Regular cardiac myocyte (primary cell): Measurements from ENCODE around the gene WFS1. TPM values are rescaled to one million over a fixed set of nuclear protein-coding genes. Genes with fewer than 3 reads are reported as not detected.

Experiments
- total RNA-seq: library from RNA; depleted of rRNA; stranded (reverse); fragments of >200 nt; gene quantifications from 2 replicates; pipeline ENCODE4 v1.2.3, GENCODE V29; 2014

The WFS1 gene, protein sequence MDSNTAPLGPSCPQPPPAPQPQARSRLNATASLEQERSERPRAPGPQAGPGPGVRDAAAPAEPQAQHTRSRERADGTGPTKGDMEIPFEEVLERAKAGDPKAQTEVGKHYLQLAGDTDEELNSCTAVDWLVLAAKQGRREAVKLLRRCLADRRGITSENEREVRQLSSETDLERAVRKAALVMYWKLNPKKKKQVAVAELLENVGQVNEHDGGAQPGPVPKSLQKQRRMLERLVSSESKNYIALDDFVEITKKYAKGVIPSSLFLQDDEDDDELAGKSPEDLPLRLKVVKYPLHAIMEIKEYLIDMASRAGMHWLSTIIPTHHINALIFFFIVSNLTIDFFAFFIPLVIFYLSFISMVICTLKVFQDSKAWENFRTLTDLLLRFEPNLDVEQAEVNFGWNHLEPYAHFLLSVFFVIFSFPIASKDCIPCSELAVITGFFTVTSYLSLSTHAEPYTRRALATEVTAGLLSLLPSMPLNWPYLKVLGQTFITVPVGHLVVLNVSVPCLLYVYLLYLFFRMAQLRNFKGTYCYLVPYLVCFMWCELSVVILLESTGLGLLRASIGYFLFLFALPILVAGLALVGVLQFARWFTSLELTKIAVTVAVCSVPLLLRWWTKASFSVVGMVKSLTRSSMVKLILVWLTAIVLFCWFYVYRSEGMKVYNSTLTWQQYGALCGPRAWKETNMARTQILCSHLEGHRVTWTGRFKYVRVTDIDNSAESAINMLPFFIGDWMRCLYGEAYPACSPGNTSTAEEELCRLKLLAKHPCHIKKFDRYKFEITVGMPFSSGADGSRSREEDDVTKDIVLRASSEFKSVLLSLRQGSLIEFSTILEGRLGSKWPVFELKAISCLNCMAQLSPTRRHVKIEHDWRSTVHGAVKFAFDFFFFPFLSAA
- 15.1 and 23.1 TPM in 2 replicates for total RNA-seq

DNA sequence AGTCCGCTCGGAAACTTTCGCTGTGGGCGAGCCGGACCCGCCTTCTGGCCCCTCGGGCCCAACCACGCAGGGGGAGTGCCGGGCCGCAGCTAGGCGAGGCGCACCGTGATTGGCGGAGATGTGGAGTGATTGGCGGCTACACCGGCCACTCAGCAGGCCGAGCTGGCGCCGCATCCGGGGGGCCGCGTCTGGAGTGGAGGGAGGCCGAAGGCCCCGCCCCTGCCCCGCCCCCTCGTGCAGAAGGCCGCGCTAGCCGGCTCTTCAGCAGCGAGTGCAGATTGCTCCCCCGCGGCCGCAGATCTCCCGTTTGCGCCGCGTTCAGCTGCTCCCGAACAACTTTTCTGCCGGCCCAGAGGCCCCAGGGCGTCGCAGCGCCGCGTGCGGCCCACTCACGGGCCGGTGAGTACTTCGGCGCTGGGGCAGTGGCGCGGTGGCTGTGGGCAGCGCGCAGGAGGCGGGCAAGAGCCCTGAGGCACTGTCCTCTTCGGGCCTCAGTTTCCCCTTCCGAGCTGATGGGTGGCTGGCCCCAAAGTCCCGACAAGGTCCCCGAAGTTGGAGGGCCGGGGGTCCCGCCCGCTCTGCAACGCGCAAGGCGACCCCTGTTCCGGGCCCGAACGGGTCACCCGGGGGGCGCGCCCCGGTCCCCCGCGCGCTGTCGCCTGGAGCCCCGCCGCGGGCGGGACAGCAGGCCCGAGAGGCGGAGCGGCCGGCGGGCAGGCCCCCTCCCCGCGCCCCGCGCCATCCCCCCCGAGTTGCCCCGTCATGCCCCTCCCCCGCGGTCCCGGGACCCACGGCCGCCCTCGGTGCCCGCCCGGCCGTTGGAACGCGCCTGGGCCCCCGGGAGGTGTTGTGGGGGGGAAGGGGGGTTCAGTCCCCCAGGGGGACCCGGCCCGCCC is at the start of gene WFS1:
TSS of gene WFS1 (plus strand) at position 235 of the 896 bp plus-strand sequence. CDS start 7,606 bp downstream, outside the sequence.

Other genes starting within 250 kb of the WFS1 start
- gene JAKMIP1, start 69.3 kb upstream of the WFS1 start, total RNA-seq, result not detected in 2 replicates
- gene PPP2R2C, start 202.8 kb downstream of the WFS1 start, total RNA-seq, result not detected in 2 replicates